ENCODE results near the gene FGB. TPM values are rescaled to one million over a fixed set of nuclear protein-coding genes. Genes with fewer than 3 reads are reported as not detected.

Gene FGB
- total and polyA plus RNA-seq, 12 donors = 1.2 TPM; not detected in 11

DNA sequence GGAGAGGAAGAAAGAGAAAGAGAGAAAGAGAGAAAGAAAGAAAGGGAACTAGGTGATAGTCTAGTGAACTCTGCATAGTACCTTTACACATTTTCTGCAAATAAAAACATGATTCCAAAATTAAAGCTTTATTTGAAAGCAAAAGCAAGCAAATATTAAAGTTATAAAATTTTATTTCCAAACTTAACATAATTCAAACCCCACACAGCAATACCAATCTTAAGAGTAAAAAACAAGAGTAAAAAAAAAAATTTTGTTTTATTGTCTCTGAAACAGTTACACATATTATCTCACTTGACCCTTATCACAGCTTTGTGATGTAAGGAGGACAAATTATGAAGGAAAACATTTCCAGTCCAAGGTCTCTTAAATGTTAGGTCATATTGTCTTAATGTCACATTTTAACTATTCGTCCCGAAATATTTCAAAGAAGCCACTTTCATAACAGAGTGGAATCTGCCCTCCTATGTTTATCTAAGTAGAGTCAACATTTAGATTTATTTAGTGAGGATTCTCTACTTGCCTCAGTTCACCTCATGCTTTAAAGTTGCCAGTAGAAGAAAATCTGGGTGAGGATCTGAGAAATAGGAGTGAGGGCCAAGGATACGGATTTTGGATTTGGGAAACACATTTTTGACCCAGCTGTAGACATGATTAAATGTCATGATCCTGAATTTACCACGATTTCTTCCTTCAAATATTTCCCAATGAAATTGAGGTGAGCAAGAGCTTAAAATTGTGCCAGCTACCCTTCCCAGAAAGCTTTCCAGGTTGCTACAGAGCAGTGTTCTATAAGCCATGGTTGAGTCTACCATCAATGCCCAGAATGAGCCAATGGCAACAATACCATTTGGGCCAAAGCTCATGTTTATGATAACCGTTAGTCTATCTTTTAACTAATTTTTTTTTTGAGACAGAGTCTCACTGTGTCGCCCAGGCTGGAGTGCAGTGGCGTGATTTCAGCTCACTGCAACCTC, 35.3 kb downstream of the FGB start:
- ATAC-seq (no peak), DNase-seq (no peak)
- 74 to 81% methylated on average over 7 of the region's 7 CpGs for WGBS, 2 donors
- no peak overlapping the region for H3K27ac ChIP-seq
- no peaks in the 10 kb centered on the region for H3K4me1 ChIP-seq
- no peaks in the 10 kb centered on the region for H3K36me3 ChIP-seq
- intact Hi-C loops (cut with DNase I) = no loop called here
- TF ChIP-seq, protein P1, sequence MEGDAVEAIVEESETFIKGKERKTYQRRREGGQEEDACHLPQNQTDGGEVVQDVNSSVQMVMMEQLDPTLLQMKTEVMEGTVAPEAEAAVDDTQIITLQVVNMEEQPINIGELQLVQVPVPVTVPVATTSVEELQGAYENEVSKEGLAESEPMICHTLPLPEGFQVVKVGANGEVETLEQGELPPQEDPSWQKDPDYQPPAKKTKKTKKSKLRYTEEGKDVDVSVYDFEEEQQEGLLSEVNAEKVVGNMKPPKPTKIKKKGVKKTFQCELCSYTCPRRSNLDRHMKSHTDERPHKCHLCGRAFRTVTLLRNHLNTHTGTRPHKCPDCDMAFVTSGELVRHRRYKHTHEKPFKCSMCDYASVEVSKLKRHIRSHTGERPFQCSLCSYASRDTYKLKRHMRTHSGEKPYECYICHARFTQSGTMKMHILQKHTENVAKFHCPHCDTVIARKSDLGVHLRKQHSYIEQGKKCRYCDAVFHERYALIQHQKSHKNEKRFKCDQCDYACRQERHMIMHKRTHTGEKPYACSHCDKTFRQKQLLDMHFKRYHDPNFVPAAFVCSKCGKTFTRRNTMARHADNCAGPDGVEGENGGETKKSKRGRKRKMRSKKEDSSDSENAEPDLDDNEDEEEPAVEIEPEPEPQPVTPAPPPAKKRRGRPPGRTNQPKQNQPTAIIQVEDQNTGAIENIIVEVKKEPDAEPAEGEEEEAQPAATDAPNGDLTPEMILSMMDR (IDR thresholded peaks at IDR 0.05) = no peak
- H3K27me3 ChIP-seq = peaks cover 0 to 15% (median 0%) of the 10 kb centered on the region in 7 donors
- H3K9me3 ChIP-seq = no peaks in the 10 kb centered on the region
- H3K4me3 ChIP-seq = no peak overlapping the region

DNA sequence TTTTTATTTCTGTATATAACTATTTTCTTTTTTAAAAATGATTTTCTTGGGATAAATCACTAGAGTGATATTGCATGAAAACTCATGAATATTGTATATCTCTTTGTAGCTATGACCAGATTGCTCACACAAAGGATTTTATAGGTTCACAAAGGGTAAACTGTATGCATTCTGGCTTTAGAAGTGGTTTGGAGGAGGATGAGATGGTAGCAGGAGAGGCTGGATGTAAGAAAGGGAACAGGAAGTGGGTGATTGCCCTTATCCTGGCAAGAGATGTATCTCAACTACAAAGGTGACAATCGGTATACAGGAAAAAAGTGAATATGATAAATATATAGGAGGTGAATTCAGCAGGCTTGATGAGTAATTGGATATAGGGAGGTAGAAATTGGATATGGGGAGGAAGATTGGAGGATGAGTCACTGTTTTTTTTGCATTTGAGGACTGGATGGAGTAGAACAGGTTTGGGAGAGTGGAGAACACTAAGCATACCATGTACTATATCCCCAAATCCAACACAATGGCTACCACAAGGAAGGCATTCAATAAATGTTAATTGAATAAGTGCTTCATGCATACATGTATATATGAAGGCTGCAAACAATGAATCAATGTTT, 39.7 kb downstream of the FGB start:
- no peaks in the 10 kb centered on the region for H3K36me3 ChIP-seq
- intact Hi-C loops (cut with DNase I) = no loop called here
- WGBS, 2 donors = 64 to 67% methylated on average over 1 of the region's 1 CpG

DNA sequence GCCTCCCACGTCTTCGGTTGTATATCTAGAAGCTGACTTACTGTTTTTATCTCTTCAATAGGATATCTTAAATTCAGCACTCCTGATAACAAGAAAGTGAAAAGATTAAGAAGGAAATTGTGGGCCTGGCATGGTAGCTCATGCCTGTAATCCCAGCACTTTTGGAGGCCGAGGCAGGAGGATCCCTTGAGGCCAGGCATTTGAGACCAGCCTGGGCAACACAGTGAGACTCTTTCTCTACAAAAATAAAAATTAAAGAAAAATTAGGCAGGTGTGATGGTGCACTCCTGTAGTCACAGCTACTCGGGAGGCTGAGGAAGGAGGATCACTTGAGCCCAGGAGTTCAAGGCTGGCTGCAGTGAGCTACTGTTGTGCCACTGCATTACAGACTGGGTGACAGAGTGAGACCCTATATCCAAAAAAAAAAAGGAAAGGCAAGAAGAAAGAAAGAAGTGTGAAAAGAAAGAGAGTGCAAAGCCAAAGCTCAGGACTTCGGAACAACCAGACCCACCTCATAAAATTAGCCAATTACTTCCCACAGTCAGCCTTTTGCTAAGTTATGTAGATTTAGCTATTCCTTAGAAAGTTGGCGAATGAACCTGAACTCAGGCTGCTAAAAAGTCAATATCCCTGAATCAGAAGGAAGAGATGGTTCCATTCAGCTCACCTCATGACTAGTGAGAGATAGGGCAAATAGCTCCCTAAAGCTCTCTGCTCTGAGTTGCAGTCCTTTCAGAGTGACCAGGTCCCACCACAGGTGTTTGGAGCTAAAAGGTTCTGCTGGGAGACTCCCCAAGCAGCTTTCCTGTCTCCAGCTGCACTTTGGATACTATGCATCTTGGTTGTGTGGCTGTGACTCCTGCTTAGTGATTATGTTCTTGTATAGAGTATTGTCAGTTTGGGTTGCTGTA, 40.5 kb downstream of the FGB start:
- peaks cover 0 to 23% (median 0%) of the 10 kb centered on the region in 7 donors for H3K27me3 ChIP-seq
- DNase-seq (no peak), ATAC-seq (no peak)
- intact Hi-C loops (cut with DNase I) = no loop called here
- H3K4me1 ChIP-seq = no peaks in the 10 kb centered on the region
- H3K9me3 ChIP-seq = no peaks in the 10 kb centered on the region
- H3K27ac ChIP-seq = no peak overlapping the region
- no peak overlapping the region for H3K4me3 ChIP-seq
- H3K36me3 ChIP-seq = no peaks in the 10 kb centered on the region
- 83 to 85% methylated on average over 6 of the region's 6 CpGs for WGBS, 2 donors
- TF ChIP-seq, protein P1 (IDR thresholded peaks at IDR 0.05) = no peak

More for the DNA sequence above, 39.7 kb downstream of the FGB start:
- H3K4me3 ChIP-seq = no peak overlapping the region
- peaks cover 0 to 23% (median 0%) of the 10 kb centered on the region in 7 donors for H3K27me3 ChIP-seq
- no peak for DNase-seq
- no peak overlapping the region for H3K27ac ChIP-seq
- TF ChIP-seq, protein P1 (IDR thresholded peaks at IDR 0.05) = no peak
- no peaks in the 10 kb centered on the region for H3K4me1 ChIP-seq
- ATAC-seq = no peak
- no peaks in the 10 kb centered on the region for H3K9me3 ChIP-seq

DNA sequence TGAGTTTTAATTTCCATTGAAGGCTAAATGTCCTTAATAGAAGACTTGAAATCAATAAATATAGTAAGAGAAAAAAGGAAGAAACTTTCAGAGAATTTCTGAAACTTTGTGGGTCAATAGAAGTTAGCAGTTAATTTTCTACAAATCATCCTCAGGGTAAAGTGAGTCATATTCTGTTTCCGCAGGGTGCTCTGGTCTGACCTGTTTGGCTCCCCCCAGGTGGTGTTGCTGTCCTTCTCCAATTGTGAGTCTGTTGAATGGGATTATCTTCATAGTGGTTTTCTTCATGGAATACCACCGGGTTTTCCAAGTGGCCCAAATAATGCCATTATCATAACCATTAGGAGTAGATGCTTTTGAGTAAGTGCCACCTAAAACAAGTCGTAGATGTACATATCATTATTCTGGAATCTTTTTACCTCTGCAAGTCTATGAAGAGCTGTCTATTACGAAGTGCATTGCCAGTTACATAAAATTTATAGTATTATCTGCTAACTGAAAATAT, 41.9 kb downstream of the FGB start:
- ATAC-seq (no peak), DNase-seq (no peak)

More for the DNA sequence above, 41.9 kb downstream of the FGB start:
- Histone ChIP-seq H3K9me3 (no peaks in the 10 kb centered on the region), H3K27ac (no peak overlapping the region), H3K36me3 (no peaks in the 10 kb centered on the region), H3K4me3 (no peak overlapping the region), H3K27me3 (peaks cover 0 to 29% (median 0%) of the 10 kb centered on the region in 7 donors), H3K4me1 (no peaks in the 10 kb centered on the region)
- intact Hi-C loops (cut with DNase I) = no loop called here
- 75 to 82% methylated on average over 4 of the region's 4 CpGs for WGBS, 2 donors
- TF ChIP-seq, protein P1 (IDR thresholded peaks at IDR 0.05) = no peak
